ENCODE results near the gene MRPL17. TPM values are rescaled to one million over a fixed set of nuclear protein-coding genes. Genes with fewer than 3 reads are reported as not detected.
A peak's percentile ranks its signal among the peaks of the same experiment; 100 is the strongest.

MRPL17 gene
- total RNA-seq, 1 experiment from 2014 or later: 77.1 TPM

- peak; percentile 85 for TF ChIP-seq SP1 (CRISPR knock-in tag; conservative IDR thresholded peaks at IDR 0.05)
- TF ChIP-seq ZBTB21 (CRISPR knock-in tag; IDR thresholded peaks at IDR 0.05; ENCODE audit: borderline replicate concordance): 0 out of 2 replicates have a peak, but pooled peaks have one; percentile 76
- no peak for TF ChIP-seq ZNF317 (CRISPR knock-in tag; IDR thresholded peaks at IDR 0.05; ENCODE audit: borderline replicate concordance, low read depth)
- peak; percentile 72 for TF ChIP-seq CTCF (IDR thresholded peaks at IDR 0.05)
- TF ChIP-seq, protein P1, sequence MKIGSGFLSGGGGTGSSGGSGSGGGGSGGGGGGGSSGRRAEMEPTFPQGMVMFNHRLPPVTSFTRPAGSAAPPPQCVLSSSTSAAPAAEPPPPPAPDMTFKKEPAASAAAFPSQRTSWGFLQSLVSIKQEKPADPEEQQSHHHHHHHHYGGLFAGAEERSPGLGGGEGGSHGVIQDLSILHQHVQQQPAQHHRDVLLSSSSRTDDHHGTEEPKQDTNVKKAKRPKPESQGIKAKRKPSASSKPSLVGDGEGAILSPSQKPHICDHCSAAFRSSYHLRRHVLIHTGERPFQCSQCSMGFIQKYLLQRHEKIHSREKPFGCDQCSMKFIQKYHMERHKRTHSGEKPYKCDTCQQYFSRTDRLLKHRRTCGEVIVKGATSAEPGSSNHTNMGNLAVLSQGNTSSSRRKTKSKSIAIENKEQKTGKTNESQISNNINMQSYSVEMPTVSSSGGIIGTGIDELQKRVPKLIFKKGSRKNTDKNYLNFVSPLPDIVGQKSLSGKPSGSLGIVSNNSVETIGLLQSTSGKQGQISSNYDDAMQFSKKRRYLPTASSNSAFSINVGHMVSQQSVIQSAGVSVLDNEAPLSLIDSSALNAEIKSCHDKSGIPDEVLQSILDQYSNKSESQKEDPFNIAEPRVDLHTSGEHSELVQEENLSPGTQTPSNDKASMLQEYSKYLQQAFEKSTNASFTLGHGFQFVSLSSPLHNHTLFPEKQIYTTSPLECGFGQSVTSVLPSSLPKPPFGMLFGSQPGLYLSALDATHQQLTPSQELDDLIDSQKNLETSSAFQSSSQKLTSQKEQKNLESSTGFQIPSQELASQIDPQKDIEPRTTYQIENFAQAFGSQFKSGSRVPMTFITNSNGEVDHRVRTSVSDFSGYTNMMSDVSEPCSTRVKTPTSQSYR (CRISPR knock-in tag; IDR thresholded peaks at IDR 0.05): no peak
- peak; percentile 75; the same call in 1 of the 2 replicates for TF ChIP-seq ESRRA (CRISPR knock-in tag; IDR thresholded peaks at IDR 0.05; ENCODE audit: borderline replicate concordance)
- no peak for TF ChIP-seq ZNF263 (CRISPR knock-in tag; IDR thresholded peaks at IDR 0.05; ENCODE audit: low read depth)
- TF ChIP-seq MAX (CRISPR knock-in tag; IDR thresholded peaks at IDR 0.05): peak; percentile 99
- TF ChIP-seq, protein P2, sequence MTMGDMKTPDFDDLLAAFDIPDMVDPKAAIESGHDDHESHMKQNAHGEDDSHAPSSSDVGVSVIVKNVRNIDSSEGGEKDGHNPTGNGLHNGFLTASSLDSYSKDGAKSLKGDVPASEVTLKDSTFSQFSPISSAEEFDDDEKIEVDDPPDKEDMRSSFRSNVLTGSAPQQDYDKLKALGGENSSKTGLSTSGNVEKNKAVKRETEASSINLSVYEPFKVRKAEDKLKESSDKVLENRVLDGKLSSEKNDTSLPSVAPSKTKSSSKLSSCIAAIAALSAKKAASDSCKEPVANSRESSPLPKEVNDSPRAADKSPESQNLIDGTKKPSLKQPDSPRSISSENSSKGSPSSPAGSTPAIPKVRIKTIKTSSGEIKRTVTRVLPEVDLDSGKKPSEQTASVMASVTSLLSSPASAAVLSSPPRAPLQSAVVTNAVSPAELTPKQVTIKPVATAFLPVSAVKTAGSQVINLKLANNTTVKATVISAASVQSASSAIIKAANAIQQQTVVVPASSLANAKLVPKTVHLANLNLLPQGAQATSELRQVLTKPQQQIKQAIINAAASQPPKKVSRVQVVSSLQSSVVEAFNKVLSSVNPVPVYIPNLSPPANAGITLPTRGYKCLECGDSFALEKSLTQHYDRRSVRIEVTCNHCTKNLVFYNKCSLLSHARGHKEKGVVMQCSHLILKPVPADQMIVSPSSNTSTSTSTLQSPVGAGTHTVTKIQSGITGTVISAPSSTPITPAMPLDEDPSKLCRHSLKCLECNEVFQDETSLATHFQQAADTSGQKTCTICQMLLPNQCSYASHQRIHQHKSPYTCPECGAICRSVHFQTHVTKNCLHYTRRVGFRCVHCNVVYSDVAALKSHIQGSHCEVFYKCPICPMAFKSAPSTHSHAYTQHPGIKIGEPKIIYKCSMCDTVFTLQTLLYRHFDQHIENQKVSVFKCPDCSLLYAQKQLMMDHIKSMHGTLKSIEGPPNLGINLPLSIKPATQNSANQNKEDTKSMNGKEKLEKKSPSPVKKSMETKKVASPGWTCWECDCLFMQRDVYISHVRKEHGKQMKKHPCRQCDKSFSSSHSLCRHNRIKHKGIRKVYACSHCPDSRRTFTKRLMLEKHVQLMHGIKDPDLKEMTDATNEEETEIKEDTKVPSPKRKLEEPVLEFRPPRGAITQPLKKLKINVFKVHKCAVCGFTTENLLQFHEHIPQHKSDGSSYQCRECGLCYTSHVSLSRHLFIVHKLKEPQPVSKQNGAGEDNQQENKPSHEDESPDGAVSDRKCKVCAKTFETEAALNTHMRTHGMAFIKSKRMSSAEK (CRISPR knock-in tag; IDR thresholded peaks at IDR 0.05; ENCODE audit: borderline replicate concordance): no peak
- TF ChIP-seq, protein P3, sequence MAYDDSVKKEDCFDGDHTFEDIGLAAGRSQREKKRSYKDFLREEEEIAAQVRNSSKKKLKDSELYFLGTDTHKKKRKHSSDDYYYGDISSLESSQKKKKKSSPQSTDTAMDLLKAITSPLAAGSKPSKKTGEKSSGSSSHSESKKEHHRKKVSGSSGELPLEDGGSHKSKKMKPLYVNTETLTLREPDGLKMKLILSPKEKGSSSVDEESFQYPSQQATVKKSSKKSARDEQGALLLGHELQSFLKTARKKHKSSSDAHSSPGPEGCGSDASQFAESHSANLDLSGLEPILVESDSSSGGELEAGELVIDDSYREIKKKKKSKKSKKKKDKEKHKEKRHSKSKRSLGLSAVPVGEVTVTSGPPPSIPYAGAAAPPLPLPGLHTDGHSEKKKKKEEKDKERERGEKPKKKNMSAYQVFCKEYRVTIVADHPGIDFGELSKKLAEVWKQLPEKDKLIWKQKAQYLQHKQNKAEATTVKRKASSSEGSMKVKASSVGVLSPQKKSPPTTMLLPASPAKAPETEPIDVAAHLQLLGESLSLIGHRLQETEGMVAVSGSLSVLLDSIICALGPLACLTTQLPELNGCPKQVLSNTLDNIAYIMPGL (CRISPR knock-in tag; IDR thresholded peaks at IDR 0.05): no peak; the same call in 1 of the 2 replicates
- peak; percentile 90 for TF ChIP-seq FOXP4 (CRISPR knock-in tag; IDR thresholded peaks at IDR 0.05)
- TF ChIP-seq ZNF423 (CRISPR knock-in tag; IDR thresholded peaks at IDR 0.05): no peak
- no peak for TF ChIP-seq ZNF121 (CRISPR knock-in tag; IDR thresholded peaks at IDR 0.05)
- TF ChIP-seq E2F4 (CRISPR knock-in tag; IDR thresholded peaks at IDR 0.05; ENCODE audit: borderline replicate concordance, low read depth): peak; percentile 82; the same call in 1 of the 2 replicates
- TF ChIP-seq, protein P4, sequence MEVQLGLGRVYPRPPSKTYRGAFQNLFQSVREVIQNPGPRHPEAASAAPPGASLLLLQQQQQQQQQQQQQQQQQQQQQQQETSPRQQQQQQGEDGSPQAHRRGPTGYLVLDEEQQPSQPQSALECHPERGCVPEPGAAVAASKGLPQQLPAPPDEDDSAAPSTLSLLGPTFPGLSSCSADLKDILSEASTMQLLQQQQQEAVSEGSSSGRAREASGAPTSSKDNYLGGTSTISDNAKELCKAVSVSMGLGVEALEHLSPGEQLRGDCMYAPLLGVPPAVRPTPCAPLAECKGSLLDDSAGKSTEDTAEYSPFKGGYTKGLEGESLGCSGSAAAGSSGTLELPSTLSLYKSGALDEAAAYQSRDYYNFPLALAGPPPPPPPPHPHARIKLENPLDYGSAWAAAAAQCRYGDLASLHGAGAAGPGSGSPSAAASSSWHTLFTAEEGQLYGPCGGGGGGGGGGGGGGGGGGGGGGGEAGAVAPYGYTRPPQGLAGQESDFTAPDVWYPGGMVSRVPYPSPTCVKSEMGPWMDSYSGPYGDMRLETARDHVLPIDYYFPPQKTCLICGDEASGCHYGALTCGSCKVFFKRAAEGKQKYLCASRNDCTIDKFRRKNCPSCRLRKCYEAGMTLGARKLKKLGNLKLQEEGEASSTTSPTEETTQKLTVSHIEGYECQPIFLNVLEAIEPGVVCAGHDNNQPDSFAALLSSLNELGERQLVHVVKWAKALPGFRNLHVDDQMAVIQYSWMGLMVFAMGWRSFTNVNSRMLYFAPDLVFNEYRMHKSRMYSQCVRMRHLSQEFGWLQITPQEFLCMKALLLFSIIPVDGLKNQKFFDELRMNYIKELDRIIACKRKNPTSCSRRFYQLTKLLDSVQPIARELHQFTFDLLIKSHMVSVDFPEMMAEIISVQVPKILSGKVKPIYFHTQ (CRISPR knock-in tag; IDR thresholded peaks at IDR 0.05): no peak
- TF ChIP-seq, protein P5, sequence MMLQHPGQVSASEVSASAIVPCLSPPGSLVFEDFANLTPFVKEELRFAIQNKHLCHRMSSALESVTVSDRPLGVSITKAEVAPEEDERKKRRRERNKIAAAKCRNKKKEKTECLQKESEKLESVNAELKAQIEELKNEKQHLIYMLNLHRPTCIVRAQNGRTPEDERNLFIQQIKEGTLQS (CRISPR knock-in tag; conservative IDR thresholded peaks at IDR 0.05): no peak
- TF ChIP-seq PRRX2 (CRISPR knock-in tag; IDR thresholded peaks at IDR 0.05): no peak
- TF ChIP-seq ZNF416 (CRISPR knock-in tag; IDR thresholded peaks at IDR 0.05): peak; percentile 85
- no peak for TF ChIP-seq RORB (CRISPR knock-in tag; IDR thresholded peaks at IDR 0.05)
Measured at GRCh38 chr11:6682936-6683861, at the start of gene MRPL17 (continued).
